DMS79 treated with DMSO at 0.1 percent for 48 hours (cell line): ENCODE results near the gene PPP1R27.

ENCODE experiments used
- DNase-seq: peaks from one replicate; lab custom pipeline; 2025; lab: John Stamatoyannopoulos, UW

PPP1R27 gene

DNA sequence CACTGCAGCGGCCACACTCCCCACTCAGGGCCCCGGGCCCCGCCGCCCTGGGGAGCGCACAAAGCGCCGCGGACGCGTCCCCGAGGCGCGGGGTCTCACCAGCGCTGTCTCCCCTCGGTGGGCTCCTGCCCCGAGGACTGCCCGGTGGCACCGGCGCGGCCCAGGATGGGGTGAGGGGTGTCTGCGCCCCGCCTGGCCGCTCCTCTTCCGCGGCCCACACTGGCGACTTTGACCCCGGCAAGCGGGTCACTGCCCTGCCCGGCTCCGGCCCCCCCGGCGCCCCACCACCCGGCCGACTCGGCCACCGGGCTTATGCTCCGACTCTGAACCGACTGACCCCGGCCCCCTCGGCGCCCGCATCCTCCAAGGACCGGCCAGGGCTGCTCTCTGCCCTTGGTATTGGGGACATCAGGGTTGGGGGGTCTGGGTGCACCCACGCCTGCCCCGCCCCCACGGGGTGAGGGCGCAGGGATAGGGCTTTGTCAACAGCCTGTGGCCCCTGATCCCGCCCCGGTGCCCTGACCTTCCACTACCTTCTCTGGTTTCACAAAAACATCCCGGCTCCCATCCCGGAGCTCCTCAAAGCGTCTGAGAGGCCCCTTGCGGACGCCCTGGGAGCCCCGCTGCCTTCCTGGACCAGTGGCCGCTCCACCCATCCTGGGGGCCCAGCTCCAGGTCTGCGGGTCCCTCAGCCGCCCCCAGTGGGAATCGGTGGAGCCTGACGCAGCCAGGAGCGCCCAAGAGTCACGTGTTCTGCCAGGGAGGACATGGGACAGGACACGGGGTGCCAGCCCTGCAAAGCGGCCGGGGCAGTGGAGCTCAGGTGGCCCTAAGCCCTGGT lies 30.1 kb downstream of the PPP1R27 start:
- no peak for DNase-seq

DNA sequence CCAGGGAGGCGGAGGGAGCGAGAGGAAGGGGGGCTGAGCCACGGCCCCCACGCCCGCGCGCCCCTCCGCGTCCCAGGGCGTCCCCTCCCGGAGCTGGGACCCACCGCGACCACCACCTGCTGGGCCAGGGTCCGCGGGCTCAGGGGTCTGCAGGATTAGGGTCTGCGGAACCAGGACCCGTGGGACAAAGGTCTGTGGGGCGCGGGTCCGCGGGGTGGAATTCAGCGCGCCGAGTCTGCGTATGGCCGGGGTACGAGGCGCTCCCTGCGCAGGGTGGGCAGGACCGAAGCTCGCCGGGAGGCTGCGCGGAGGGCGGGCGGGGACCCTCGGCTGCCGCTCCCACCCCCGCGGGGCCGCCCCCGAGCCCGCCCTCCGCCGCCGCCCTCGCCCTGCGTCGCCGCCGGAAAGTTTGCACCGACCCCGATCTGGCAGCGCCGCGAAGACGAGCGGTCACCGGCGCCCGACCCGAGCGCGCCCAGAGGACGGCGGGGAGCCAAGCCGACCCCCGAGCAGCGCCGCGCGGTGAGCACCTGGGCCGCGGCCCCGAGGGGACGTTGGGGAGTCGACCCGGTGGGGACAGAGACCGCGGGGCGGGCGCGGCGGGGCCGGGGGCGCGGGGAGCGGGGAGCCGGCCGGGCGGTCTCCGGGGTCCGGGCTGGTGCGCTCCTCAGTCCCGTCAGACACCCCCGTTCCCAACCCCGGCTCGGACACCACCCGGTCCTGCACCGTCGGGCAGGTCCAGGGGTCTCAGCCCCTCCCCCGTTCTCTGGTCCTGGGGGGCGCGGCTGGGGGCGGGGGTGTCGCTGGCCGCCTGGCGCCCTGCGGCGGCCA lies 30.9 kb downstream of the PPP1R27 start, which contains the start of gene GCGR:
TSS of gene GCGR (plus strand) at position 423 of the 831 bp plus-strand sequence. CDS start 4,869 bp downstream, outside the sequence.
- DNase-seq: no peak

DNA sequence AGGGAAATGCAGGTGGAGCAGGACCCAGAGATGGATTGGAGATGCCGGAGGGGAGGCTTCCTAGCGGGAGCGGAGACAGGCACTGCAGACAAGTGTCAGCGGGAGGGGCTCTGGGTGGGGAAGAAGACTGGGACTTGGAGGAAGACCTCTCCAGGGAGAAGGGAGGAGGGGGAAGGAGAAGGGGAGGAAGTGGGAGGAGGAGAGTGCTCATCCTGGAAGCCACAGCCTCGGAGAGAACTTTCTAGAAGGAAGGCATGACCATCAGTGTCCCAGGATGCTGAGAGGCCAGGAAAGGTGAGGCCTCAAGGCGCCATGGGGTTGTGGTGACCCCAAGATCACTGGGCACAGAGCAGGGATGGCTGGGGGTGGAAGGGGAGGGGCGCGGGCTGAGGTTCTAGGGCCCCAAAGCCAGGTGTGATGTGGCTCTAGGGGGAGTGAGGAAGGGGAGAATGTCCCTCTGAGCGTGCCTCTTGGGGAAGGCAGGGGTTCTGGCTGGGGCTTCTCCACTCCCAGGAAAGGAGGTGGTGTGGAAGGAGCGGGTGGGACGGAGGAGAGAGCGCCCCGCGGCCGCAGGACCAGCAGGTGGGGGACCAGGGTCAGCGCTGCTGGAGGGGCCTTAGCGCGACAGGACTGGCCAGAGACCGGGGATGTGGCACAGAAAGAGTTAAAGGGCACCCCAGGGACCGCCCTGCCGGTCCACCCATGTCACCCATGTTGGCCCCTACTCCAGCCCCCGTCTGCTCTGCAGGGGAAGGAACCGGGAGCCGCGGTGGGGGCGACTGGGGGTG lies 31.8 kb downstream of the PPP1R27 start:
- no peak for DNase-seq

DNA sequence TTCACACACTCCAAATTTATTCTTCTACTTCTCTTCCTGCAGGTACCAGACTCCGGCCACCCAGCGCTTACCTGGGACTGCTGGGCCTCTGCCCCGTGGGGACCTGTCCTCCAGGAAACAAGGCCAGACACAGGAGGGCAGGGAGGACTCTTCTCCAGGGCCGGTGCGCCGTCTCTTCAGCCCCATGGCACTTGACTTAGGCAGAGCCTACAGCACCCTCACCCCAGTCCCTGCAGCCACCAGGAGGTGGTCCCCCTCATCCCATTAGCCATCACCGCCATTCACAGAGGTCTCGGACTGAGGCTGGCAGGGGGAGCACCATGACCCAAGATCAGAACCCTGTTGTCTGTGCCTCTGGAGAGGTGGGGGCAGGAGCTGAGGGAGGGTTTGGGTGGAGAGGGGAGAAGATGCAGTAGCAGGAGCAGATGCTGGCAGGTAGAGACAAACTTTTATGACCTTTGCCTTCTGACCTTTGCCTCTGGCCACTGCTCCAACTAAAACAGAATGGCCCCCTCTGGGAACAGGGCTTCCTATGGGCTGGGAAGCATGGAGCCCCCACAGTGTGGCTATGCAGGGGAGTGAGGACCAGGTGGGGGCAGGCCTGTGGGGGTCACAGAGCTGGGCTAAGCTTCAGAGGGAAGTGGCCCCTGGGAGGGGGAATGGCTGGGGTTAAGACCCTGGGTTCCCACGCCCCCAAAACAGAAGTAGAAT lies 32.6 kb downstream of the PPP1R27 start:
- no peak for DNase-seq

DNA sequence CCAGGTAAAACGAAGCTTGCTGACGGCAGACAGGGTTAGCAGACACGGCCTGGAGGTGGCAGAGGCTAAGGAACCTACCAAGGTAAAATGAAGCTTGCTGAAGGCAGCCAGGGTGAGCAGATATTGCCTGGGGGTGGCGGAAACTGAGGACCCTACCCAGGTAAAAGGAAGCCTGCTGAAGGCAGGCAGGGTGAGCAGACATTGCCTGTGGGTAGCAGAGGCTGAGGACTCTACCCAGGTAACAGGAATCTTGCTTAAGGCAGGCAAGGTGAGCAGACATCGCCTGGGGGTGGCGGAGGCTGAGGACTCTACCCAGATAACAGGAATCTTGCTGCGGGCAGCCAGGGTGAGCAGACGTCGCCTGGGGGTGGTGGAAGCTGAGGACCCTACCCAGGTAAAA lies 33.5 kb downstream of the PPP1R27 start:
- DNase-seq: no peak

DNA sequence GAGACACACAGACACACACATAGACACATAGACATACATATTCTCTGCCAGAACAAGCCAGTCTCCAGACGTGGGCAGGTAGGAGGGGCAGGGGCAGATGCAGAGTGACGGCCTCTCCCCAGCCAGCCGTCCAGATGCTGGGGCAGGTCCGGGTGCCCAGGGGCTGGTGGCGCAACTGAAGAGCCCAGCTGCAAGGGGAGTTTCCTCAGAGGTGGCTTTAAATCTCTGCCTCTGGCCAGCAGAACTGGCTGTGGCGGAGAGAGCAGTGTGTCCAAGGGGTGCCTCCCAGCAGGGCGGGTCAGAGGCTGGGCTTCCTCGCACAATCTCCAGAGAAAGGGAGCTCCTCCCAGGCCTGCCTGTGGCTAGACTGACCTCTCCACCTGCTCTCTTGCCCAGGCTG lies 40.3 kb downstream of the PPP1R27 start:
- DNase-seq: no peak

DNA sequence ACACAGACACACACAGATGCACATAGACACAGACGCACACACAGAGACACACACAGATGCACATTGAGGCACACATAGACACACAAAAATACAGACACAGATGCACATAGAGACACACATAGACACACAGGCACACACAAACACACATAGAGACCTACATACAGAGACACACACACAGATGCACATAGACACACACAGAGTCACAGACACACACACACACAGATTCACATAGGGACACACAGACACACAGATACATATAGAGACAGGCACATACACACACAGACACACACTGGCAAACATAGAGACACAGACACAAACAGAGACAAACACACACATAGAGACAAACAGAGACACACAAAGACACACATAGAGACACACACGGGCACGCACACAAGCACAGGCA lies 40.8 kb downstream of the PPP1R27 start:
- no peak for DNase-seq

DNA sequence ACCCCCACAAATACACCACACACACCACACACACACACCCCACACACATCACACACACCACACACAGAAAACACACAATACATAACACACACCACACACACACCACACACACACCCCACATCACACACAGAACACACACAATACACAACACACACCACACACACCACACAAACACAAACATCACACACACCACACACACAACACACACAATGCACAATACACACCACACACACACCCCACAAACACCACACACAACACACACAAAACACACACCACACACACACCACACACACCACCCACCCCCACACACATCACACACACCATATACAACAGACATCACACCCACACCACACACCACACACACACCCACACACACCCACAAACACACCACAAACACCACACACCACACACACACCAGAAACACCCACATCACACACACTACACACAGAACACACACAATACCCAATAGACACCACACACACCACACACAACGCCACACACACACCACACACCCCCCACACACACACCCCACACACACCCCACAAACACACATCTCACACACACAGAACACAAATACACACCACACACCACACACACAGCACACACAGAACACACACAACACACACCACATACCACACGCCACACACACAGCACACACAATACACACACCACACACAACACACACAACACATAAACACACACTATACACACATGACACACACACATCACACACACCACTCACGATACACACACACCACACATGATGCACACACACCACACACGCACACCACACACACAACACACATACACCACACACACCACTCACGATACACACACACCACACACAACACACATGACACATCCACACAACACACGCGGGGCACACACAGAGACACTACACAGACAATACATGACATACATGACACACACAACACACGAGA lies 41.9 kb downstream of the PPP1R27 start:
- DNase-seq: no peak
